C4-2B (cell line): ENCODE results near the gene CLDN1.

Experiments
- ZFX ChIP-seq: fragments of 450-650 bp; IDR thresholded peaks from 2 replicates; pipeline ENCODE4 v1.6.1; 2017
- TF ChIP-seq, protein P1 (sequence below): fragments of 450-650 bp; conservative IDR thresholded peaks from 2 replicates; pipeline ENCODE4 v1.5.1; 2017; ENCODE audit warnings: mild to moderate bottlenecking

DNA sequence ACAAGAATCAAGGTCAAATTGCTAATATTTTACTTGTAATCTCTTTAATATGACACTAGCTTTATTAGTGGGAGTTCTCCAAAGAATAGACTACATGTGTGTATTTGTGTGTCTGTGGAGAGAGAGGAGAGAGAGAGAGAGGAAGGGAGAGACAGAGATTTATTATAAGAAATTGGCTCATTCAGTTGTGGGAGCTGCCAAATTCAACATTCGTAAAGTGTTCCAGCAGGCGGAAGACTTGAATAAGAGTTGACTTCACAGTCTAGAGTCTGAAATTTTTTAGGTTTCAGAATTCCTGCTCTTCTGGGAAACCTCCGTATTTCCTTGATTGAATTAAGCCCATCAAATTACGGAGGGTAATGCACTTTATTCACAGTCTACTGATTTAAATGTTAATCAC lies 4.7 kb upstream of the CLDN1 start:
- TF ChIP-seq, protein P1, sequence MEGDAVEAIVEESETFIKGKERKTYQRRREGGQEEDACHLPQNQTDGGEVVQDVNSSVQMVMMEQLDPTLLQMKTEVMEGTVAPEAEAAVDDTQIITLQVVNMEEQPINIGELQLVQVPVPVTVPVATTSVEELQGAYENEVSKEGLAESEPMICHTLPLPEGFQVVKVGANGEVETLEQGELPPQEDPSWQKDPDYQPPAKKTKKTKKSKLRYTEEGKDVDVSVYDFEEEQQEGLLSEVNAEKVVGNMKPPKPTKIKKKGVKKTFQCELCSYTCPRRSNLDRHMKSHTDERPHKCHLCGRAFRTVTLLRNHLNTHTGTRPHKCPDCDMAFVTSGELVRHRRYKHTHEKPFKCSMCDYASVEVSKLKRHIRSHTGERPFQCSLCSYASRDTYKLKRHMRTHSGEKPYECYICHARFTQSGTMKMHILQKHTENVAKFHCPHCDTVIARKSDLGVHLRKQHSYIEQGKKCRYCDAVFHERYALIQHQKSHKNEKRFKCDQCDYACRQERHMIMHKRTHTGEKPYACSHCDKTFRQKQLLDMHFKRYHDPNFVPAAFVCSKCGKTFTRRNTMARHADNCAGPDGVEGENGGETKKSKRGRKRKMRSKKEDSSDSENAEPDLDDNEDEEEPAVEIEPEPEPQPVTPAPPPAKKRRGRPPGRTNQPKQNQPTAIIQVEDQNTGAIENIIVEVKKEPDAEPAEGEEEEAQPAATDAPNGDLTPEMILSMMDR = peak; percentile 19
- no peak for TF ChIP-seq ZFX
